PC-3 (cell line): Measurements from ENCODE around the gene UAP1L1. TPM values are rescaled to one million over a fixed set of nuclear protein-coding genes. Genes with fewer than 3 reads are reported as not detected.

Experiments used
- ATAC-seq: fragments of 200-7000 bp; cut with Tn5 transposase; 2 replicates; pipeline ENCODE4 v1.9.1; 2020; ENCODE audit warnings: mild to moderate bottlenecking, moderate library complexity
- BruUV-seq: library from RNA; stranded (reverse); fragments of 400-500 nt; replicated peaks from 2 replicates; lab custom pipeline; 2021; lab: Mats Ljungman, UMichigan
- CTCF ChIA-PET: fragments of 300-600 bp; sonication (Branson Sonifier 250); formaldehyde crosslinking; loops from one replicate; lab custom pipeline; 2022; ENCODE audit warnings: antibody characterized with exemption; lab: Charles Lee
- POLR2A ChIA-PET: fragments of 300-600 bp; sonication (Branson Sonifier 250); formaldehyde crosslinking; loops from one replicate; lab custom pipeline; 2022; ENCODE audit warnings: antibody characterized with exemption; ENCODE audit not compliant: unreplicated experiment; lab: Charles Lee
- DNase-seq: peaks from one replicate; pipeline ENCODE4 v3.0.0-alpha.2; 2015
- H2AFZ ChIP-seq: fragments of 300-600 bp; sonication (generic); 2 replicates; pipeline ENCODE4 v1.6.0; 2016; ENCODE audit warnings: antibody characterized with exemption, low read length
- H3F3A ChIP-seq: fragments of 300-600 bp; sonication (generic); one replicate; pipeline ENCODE4 v1.6.0; 2017; ENCODE audit warnings: antibody characterized with exemption, low read length, control low read depth, mild to moderate bottlenecking; ENCODE audit not compliant: unreplicated experiment
- H3K27ac ChIP-seq: fragments of 300-600 bp; sonication (generic); 2 replicates; pipeline ENCODE4 v1.5.1; 2016; ENCODE audit warnings: mild to moderate bottlenecking, low read length
- H3K27me3 ChIP-seq: fragments of 300-600 bp; sonication (generic); 2 replicates; pipeline ENCODE4 v1.6.1; 2016; ENCODE audit warnings: low read length, mixed read lengths
- H3K36me3 ChIP-seq: fragments of 300-600 bp; sonication (generic); 2 replicates; pipeline ENCODE4 v1.6.1; 2016; ENCODE audit warnings: low read depth, mixed run types, low read length, mixed read lengths
- H3K4me1 ChIP-seq: fragments of 300-600 bp; sonication (generic); 2 replicates; pipeline ENCODE4 v1.5.1; 2016; ENCODE audit warnings: low read length; ENCODE audit not compliant: insufficient read depth
- H3K4me2 ChIP-seq: fragments of 300-600 bp; sonication (generic); 2 replicates; pipeline ENCODE4 v1.6.0; 2016; ENCODE audit warnings: low read length
- H3K4me3 ChIP-seq: fragments of 300-600 bp; sonication (generic); 2 replicates; pipeline ENCODE4 v1.5.1; 2016; ENCODE audit warnings: mild to moderate bottlenecking, low read length, mixed read lengths
- H3K79me2 ChIP-seq: fragments of 300-600 bp; sonication (generic); 2 replicates; pipeline ENCODE4 v1.6.1; 2017; ENCODE audit warnings: low read length, mixed read lengths
- H3K9ac ChIP-seq: fragments of 300-600 bp; sonication (generic); 2 replicates; pipeline ENCODE4 v1.6.0; 2016; ENCODE audit warnings: mild to moderate bottlenecking, low read length
- H3K9me2 ChIP-seq: fragments of 300-600 bp; sonication (generic); replicated peaks from 2 replicates; pipeline ENCODE4 v1.6.1; 2016; ENCODE audit warnings: mixed run types, low read length, mixed read lengths
- H3K9me3 ChIP-seq: fragments of 300-600 bp; sonication (generic); 2 replicates; pipeline ENCODE4 v1.6.1; 2016; ENCODE audit warnings: low read length, mixed read lengths
- H4K20me1 ChIP-seq: fragments of 300-600 bp; sonication (generic); 2 replicates; pipeline ENCODE4 v1.6.1; 2016; ENCODE audit warnings: low read length, mixed read lengths
- EZH2 ChIP-seq: fragments of 300-600 bp; sonication (generic); IDR thresholded peaks from one replicate; pipeline ENCODE4 v1.6.1; 2017; ENCODE audit warnings: antibody characterized with exemption, mild to moderate bottlenecking, low read length; ENCODE audit not compliant: unreplicated experiment
- EZH2phosphoT487 ChIP-seq: fragments of 300-600 bp; sonication (generic); IDR thresholded peaks from 2 replicates; pipeline ENCODE4 v1.6.1; 2018; ENCODE audit warnings: mild to moderate bottlenecking, antibody characterized with exemption, low read length, borderline replicate concordance
- intact Hi-C: fragments of 100-400 bp; cut with micrococcal nuclease; formaldehyde crosslinking; loops from 2 replicates; pipeline ENCODE4 v1.9.0; 2023
- total RNA-seq: library from RNA; depleted of rRNA; stranded (reverse); fragments of >200 nt; gene quantifications from 2 replicates; pipeline ENCODE4 v1.2.3, GENCODE V29; 2014
- TF ChIP-seq, protein P1 (sequence below): fragments of 300-600 bp; sonication (generic); conservative IDR thresholded peaks from 2 replicates; pipeline ENCODE4 v1.5.1; 2017; ENCODE audit warnings: antibody characterized with exemption, low read depth, mild to moderate bottlenecking, low read length

The UAP1L1 gene
- total RNA-seq, 1 experiment from 2014 or later = 5.0 TPM

DNA sequence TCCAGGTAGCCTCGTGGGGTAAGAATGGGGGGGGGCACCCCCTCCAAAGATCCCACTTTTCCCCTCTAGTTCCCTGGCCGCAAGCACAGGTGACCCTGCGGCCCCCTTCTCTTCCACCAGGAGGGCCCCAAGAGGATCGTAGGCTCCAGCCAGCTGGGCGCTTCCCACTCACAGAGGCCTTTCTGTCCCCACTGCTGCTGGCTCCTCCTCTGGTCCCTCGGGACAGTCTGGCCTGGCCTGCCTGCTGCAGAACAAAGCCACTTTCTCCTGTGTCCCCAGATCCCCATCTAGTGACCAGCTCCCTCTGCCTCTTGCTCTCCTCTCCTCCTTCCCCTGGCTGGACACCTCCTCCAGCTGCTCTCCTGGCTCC lies 6.4 kb upstream of the UAP1L1 start:
- Histone ChIP-seq H3K9me2 (no peaks in the 10 kb centered on the region), H3K4me2 (peak overlapping the region; percentile 80), H3K27ac (no peak overlapping the region), H3K9ac (peak overlapping the region; percentile 37), H4K20me1 (peaks cover 13% of the 10 kb centered on the region; the same call in 1 of the 2 replicates), H3K36me3 (no peaks in the 10 kb centered on the region), H3K9me3 (no peaks in the 10 kb centered on the region), H3K4me3 (peak overlapping the region; percentile 84; the same call in 1 of the 2 replicates), H3K27me3 (no peaks in the 10 kb centered on the region), H2AFZ (peak overlapping the region; percentile 69), H3F3A (peaks cover 2% of the 10 kb centered on the region), H3K4me1 (peaks cover 20% of the 10 kb centered on the region), H3K79me2 (peaks cover 30% of the 10 kb centered on the region)
- POLR2A ChIA-PET = no interaction called here
- DNase-seq (no peak), ATAC-seq (peak; percentile 21)
- no peak for TF ChIP-seq EZH2phosphoT487
- TF ChIP-seq, protein P1, sequence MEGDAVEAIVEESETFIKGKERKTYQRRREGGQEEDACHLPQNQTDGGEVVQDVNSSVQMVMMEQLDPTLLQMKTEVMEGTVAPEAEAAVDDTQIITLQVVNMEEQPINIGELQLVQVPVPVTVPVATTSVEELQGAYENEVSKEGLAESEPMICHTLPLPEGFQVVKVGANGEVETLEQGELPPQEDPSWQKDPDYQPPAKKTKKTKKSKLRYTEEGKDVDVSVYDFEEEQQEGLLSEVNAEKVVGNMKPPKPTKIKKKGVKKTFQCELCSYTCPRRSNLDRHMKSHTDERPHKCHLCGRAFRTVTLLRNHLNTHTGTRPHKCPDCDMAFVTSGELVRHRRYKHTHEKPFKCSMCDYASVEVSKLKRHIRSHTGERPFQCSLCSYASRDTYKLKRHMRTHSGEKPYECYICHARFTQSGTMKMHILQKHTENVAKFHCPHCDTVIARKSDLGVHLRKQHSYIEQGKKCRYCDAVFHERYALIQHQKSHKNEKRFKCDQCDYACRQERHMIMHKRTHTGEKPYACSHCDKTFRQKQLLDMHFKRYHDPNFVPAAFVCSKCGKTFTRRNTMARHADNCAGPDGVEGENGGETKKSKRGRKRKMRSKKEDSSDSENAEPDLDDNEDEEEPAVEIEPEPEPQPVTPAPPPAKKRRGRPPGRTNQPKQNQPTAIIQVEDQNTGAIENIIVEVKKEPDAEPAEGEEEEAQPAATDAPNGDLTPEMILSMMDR = no peak
- no TSS peak for BruUV-seq
- intact Hi-C loops = loop anchor here (1.0 kb wide), 1 partner anchor 15 kb away; the partner anchor contains the start of gene MAN1B1
- CTCF ChIA-PET = interaction anchor here (0.5 to 1.2 kb wide), 6 partner anchors 12 to 520 kb away, joined by 3 to 12 read pairs (median 4); partner anchors contain the start of genes NPDC1 and ZMYND19

DNA sequence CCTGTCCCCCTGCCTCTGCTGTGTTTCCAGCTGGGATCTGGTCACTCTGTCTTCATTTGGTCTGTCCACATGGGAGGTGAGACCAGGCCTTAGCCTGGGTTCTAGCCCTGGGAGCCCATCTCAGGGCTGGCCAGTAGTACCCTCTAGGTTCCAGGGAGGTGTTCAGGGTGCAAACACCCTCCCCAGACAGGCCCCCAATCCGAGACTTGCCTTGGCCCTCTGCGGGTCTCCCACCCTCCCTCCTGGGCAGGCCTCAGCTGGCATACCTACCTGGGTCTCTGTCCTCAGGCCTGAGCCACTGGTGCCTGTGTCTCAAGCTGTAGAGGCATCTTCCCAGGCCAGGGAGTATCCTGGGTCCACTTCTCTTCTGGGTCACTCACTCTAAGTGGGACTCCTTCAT lies 6.0 kb upstream of the UAP1L1 start:
- Histone ChIP-seq H3K36me3 (no peaks in the 10 kb centered on the region), H3F3A (peaks cover 2% of the 10 kb centered on the region), H3K4me2 (peak overlapping the region; percentile 80), H3K27me3 (no peaks in the 10 kb centered on the region), H3K9ac (no peak overlapping the region; the same call in 1 of the 2 replicates), H3K4me1 (peaks cover 20% of the 10 kb centered on the region), H3K4me3 (peak overlapping the region; percentile 84; the same call in 1 of the 2 replicates), H3K79me2 (peaks cover 30% of the 10 kb centered on the region), H3K27ac (no peak overlapping the region), H4K20me1 (peaks cover 13% of the 10 kb centered on the region; the same call in 1 of the 2 replicates), H2AFZ (0 out of 2 replicates have a peak overlapping the region, but pooled peaks have one; percentile 69), H3K9me3 (no peaks in the 10 kb centered on the region), H3K9me2 (no peaks in the 10 kb centered on the region)
- ChIA-PET CTCF (interaction anchor here (0.6 to 0.7 kb wide), 2 partner anchors 12 to 165 kb away, joined by 3 to 8 read pairs; no protein-coding TSS in a partner anchor), POLR2A (no interaction called here)
- TF ChIP-seq, protein P1 = no peak
- no peak for TF ChIP-seq EZH2phosphoT487
- TF ChIP-seq EZH2 = no peak
- DNase-seq (no peak), ATAC-seq (no peak)
- BruUV-seq = no TSS peak
- intact Hi-C loops = no loop called here

DNA sequence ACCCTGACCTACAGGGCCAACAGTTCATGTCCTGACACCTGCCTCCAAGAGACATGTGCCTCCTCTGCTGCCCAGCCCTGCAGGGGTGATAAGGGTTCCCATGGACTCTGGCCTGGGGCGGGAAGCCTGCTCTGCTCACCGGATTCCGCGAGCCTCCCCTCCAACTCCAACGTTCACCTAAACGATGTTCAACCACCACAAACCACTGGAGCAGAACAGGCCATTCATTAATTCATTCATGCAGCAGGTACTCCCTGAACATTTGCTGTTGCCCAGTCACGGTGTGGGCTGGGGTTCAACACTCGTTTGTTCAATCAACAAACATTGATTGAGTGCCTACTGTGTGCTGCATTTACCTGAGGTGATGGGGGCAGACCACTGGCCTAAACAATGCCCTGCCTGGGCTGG lies 3.3 kb upstream of the UAP1L1 start:
- CTCF ChIA-PET = no interaction called here
- H3K27ac ChIP-seq = no peak overlapping the region
- no peak overlapping the region for H3K9ac ChIP-seq
- no peak for DNase-seq
- TF ChIP-seq EZH2phosphoT487 (no peak), EZH2 (no peak)
- TF ChIP-seq, protein P1 = no peak
- ATAC-seq = no peak
- no peaks in the 10 kb centered on the region for H3K9me3 ChIP-seq
- H3F3A ChIP-seq = no peaks in the 10 kb centered on the region
- H3K79me2 ChIP-seq = peaks cover 16% of the 10 kb centered on the region
- intact Hi-C loops = no loop called here
- BruUV-seq = no TSS peak
- no peak overlapping the region for H2AFZ ChIP-seq
- no peak overlapping the region for H3K4me2 ChIP-seq
- no peaks in the 10 kb centered on the region for H3K36me3 ChIP-seq
- peaks cover 8% of the 10 kb centered on the region; the same call in 1 of the 2 replicates for H3K4me1 ChIP-seq
- H3K9me2 ChIP-seq = no peaks in the 10 kb centered on the region
- POLR2A ChIA-PET = no interaction called here
- H3K4me3 ChIP-seq = no peak overlapping the region
- no peaks in the 10 kb centered on the region for H3K27me3 ChIP-seq
- H4K20me1 ChIP-seq = peaks cover 6% of the 10 kb centered on the region; the same call in 1 of the 2 replicates
